GM10847 (cell line): ENCODE data around the gene NOS3.

ENCODE experiments used
- POLR2A ChIP-seq: IDR thresholded peaks from 2 replicates; pipeline ENCODE4 v1.6.1; 2011; ENCODE audit not compliant: insufficient read length; ENCODE audit errors: extremely low read depth

NOS3 gene

GRCh38 chr7:151019130-151019447 is 28.3 kb downstream of the NOS3 start:
- TF ChIP-seq POLR2A: no peak

- TF ChIP-seq POLR2A: no peak
These were observed 29.4 kb downstream of the NOS3 start for GRCh38 chr7:151020231-151020630.

- TF ChIP-seq POLR2A: no peak
These were observed 32.4 kb downstream of the NOS3 start for GRCh38 chr7:151023232-151023631.

GRCh38 chr7:151024435-151025056 is 33.7 kb downstream of the NOS3 start, which contains the start of gene ATG9B:
ATG9B (minus strand) TSS chr7:151024494; CDS start chr7:151024423, 71 bp downstream.
- no peak for TF ChIP-seq POLR2A

- no peak for TF ChIP-seq POLR2A
These were observed 35.3 kb downstream of the NOS3 start for GRCh38 chr7:151025924-151026671.

- TF ChIP-seq POLR2A: peak; percentile 56
These were observed 37.5 kb downstream of the NOS3 start, which contains the start of gene ABCB8 for GRCh38 chr7:151028131-151028947. ABCB8 (plus strand) TSS chr7:151028450; CDS start chr7:151028516, 66 bp downstream.

GRCh38 chr7:151028948-151029501 is 38.2 kb downstream of the NOS3 start:
- TF ChIP-seq POLR2A: no peak

- TF ChIP-seq POLR2A: no peak
These were observed 40.2 kb downstream of the NOS3 start for GRCh38 chr7:151031011-151031410.

GRCh38 chr7:151032936-151033863 is 42.4 kb downstream of the NOS3 start:
- no peak for TF ChIP-seq POLR2A

GRCh38 chr7:151033864-151034249 is 43.0 kb downstream of the NOS3 start:
- no peak for TF ChIP-seq POLR2A

- TF ChIP-seq POLR2A: no peak
These were observed 43.7 kb downstream of the NOS3 start for GRCh38 chr7:151034312-151035025.

GRCh38 chr7:151035026-151035717 is 44.4 kb downstream of the NOS3 start:
- TF ChIP-seq POLR2A: no peak

- TF ChIP-seq POLR2A: no peak
These were observed 45.1 kb downstream of the NOS3 start for GRCh38 chr7:151035902-151036301.
